HG03039 (cell line): Measurements from ENCODE around the gene GALNTL6.
A peak's percentile ranks its signal among the peaks of the same experiment; 100 is the strongest.

Experiments used
- ATAC-seq: cut with Tn5 transposase; IDR thresholded peaks from one replicate; pipeline ENCODE4 v1.9.1; 2021; ENCODE audit warnings: mild to moderate bottlenecking, moderate library complexity; ENCODE audit not compliant: unreplicated experiment

The GALNTL6 gene

GRCh38 chr4:171983935-171984805 is 171.0 kb downstream of the GALNTL6 start:
- ATAC-seq, result no peak

GRCh38 chr4:171985129-171985528 is 171.9 kb downstream of the GALNTL6 start:
- ATAC-seq, result no peak

- no peak for ATAC-seq
Measured at GRCh38 chr4:171993247-171993646, 180.0 kb downstream of the GALNTL6 start.

GRCh38 chr4:172007889-172008288 is 194.7 kb downstream of the GALNTL6 start:
- ATAC-seq, result no peak

GRCh38 chr4:172009446-172010230 is 196.4 kb downstream of the GALNTL6 start:
- no peak for ATAC-seq

GRCh38 chr4:172011196-172011595 is 198.0 kb downstream of the GALNTL6 start:
- ATAC-seq, result no peak

GRCh38 chr4:172018358-172018757 is 205.2 kb downstream of the GALNTL6 start:
- no peak for ATAC-seq

- no peak for ATAC-seq
Measured at GRCh38 chr4:172035562-172035961, 222.4 kb downstream of the GALNTL6 start.

- no peak for ATAC-seq
Measured at GRCh38 chr4:172040766-172041165, 227.6 kb downstream of the GALNTL6 start.

- ATAC-seq, result no peak
Measured at GRCh38 chr4:172042714-172043114, 229.5 kb downstream of the GALNTL6 start.

- ATAC-seq, result no peak
Measured at GRCh38 chr4:172045981-172046380, 232.8 kb downstream of the GALNTL6 start.

- no peak for ATAC-seq
Measured at GRCh38 chr4:172048666-172049065, 235.5 kb downstream of the GALNTL6 start.

GRCh38 chr4:172050911-172051310 is 237.7 kb downstream of the GALNTL6 start:
- no peak for ATAC-seq

- ATAC-seq, result peak; percentile 91
Measured at GRCh38 chr4:172055046-172055445, 241.8 kb downstream of the GALNTL6 start.

GRCh38 chr4:172055498-172055897 is 242.3 kb downstream of the GALNTL6 start:
- no peak for ATAC-seq

- no peak for ATAC-seq
Measured at GRCh38 chr4:172061204-172061603, 248.0 kb downstream of the GALNTL6 start.

GRCh38 chr4:172068506-172068905 is 255.3 kb downstream of the GALNTL6 start:
- no peak for ATAC-seq

- ATAC-seq, result no peak
Measured at GRCh38 chr4:172073590-172073989, 260.4 kb downstream of the GALNTL6 start.

- ATAC-seq, result no peak
Measured at GRCh38 chr4:172083272-172083671, 270.1 kb downstream of the GALNTL6 start.

- ATAC-seq, result no peak
Measured at GRCh38 chr4:172088556-172088955, 275.4 kb downstream of the GALNTL6 start.

GRCh38 chr4:172095161-172095560 is 282.0 kb downstream of the GALNTL6 start:
- no peak for ATAC-seq

GRCh38 chr4:172096786-172097185 is 283.6 kb downstream of the GALNTL6 start:
- no peak for ATAC-seq
